Activated T-cell treated with anti-CD3 and anti-CD28 coated beads, Interleukin-2, amount 50 U/mL, for 24 hours (primary cell): Measurements from ENCODE around the gene CFAP74.

Experiments used
- DNase-seq: peaks from one replicate; pipeline ENCODE4 v3.0.0-alpha.2; 2020
- H3K27ac Mint-ChIP-seq: 2 replicates; pipeline ENCODE4 v1.8.0; 2020; ENCODE audit warnings: mild to moderate bottlenecking, mixed read lengths
- H3K27me3 Mint-ChIP-seq: 2 replicates; pipeline ENCODE4 v1.8.0; 2020; ENCODE audit warnings: mixed read lengths
- H3K36me3 Mint-ChIP-seq: 2 replicates; pipeline ENCODE4 v1.8.0; 2020; ENCODE audit warnings: low read depth, mixed read lengths
- H3K4me1 Mint-ChIP-seq: 2 replicates; pipeline ENCODE4 v1.8.0; 2020; ENCODE audit warnings: low read depth, mixed read lengths
- H3K4me3 Mint-ChIP-seq: 2 replicates; pipeline ENCODE4 v1.8.0; 2020; ENCODE audit warnings: mild to moderate bottlenecking, moderate library complexity, mixed read lengths
- H3K9me3 Mint-ChIP-seq: 2 replicates; pipeline ENCODE4 v1.8.0; 2020; ENCODE audit warnings: mixed read lengths

CFAP74 gene

GRCh38 chr1:1872329-1872994 is 131.1 kb downstream of the CFAP74 start:
- Mint-ChIP-seq H3K4me1 (peaks cover 74% of the 10 kb centered on the region), H3K27me3 (no peaks in the 10 kb centered on the region), H3K36me3 (peaks cover 72% of the 10 kb centered on the region), H3K9me3 (no peaks in the 10 kb centered on the region), H3K4me3 (no peak overlapping the region), H3K27ac (peak overlapping the region; percentile 66)
- DNase-seq, result no peak
